HG02852 (cell line): ENCODE results near the gene VEZT.

Source experiments
- ATAC-seq: cut with Tn5 transposase; IDR thresholded peaks from one replicate; pipeline ENCODE4 v1.9.1; 2021; ENCODE audit warnings: mild to moderate bottlenecking, moderate library complexity; ENCODE audit not compliant: unreplicated experiment

The VEZT gene

DNA sequence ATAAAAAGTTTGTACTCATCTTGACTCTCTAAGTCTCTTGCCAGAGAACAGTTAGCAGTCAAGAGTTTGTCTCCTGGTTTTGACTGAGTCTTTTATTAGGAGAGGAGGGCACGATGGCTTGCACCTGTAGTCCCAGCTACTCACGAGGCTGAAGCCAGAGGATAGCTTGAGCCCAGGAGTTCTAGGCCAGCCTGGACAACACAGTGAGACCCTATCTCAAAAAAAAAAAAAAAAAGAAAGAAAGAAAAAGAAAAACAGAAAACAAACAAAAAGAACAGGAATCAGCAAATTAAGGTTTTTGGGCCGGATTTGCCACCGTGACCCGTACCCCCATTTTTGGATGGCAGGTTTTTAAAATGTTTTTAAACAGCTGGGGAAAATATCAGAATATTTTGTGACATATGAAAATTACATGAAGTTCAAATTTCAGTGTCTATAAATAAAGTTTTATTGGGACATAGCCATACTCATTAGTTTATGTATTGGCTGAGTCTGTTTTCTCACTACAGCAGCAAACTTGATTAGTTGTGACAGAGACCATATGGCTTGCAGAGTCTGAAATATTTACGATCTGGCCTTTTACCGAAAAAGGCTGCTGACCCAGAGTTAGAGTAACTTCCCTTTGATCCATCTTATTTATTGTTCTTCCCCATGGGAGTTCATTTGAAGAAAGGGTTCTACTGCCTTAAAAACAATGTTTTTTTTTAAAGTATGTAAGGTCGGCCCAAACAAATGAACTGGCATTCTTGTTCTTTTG lies 31.2 kb downstream of the VEZT start:
- ATAC-seq: no peak

DNA sequence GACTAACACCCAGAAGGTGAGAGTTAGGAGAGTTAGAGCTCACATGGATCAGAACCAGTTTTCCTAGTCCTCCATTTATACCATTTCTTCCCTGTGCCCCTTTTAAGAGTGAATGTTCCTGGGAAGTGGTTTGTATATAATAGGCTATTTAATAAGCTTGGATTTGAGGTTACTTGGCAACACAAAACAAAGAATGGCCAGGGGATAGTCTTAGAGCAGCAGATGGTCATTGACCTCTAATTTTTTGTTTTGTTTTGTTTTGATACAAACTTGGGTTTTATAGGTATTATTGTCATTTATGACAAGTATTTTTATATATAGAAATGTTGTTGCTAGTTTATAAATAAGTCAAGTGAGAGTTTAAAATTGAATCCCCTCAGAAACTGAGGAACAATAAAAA lies 35.8 kb downstream of the VEZT start:
- ATAC-seq: no peak

DNA sequence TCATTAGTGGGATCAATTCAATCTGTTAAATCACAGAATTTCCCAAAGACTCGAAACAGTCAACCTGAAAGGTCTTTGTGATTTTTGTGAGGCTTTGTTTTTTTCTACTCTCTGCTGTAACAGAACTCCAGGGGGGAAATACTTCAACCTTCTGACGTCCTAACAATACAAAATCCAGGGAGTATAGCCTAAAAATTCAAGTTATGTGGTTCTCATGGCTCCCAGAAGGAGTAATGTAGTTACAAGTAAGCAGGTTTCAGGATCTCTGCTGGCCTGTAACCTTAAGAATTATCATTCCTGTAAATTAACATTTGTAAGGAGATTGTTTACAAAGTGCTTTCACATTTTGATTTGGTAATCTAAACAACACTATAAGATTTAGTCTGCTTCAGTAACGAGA lies 39.9 kb downstream of the VEZT start:
- ATAC-seq: no peak

DNA sequence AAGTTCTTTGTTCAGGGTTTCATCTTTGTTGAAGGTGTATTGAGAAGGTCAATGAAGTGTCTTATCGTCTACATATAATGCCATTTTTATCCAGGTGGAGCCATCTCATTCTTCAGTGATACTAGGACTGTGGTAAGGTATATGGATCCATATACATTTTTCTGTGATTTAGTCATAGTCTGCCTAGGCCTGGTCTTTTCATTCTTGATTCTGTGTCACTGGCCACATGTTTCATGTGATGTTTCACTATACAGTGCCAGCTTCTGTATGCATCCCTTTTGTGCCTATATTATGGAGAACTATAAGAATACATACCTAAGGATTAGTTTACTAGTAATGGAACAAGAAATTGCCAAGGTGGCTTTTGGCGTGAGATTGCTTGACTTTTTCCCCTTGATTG lies 40.5 kb downstream of the VEZT start:
- ATAC-seq: no peak

DNA sequence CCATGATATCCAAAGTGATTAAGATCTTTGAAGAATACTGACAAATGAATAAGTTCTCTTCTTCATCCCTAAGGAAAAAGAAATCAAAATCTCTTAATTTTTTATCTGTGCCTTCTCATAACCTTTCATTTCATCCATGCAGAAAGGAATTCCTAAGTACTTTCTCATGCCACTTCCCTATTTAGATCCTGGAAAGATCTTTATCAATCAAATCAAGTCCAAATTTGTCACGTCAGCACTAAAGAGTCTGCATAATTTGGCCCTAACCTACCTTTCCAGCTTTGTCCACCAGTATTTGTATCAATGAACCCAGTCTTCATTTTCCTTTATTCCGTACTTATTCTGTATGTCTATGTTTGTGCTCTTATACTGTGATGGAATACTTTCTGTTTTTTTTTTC lies 41.2 kb downstream of the VEZT start:
- no peak for ATAC-seq

DNA sequence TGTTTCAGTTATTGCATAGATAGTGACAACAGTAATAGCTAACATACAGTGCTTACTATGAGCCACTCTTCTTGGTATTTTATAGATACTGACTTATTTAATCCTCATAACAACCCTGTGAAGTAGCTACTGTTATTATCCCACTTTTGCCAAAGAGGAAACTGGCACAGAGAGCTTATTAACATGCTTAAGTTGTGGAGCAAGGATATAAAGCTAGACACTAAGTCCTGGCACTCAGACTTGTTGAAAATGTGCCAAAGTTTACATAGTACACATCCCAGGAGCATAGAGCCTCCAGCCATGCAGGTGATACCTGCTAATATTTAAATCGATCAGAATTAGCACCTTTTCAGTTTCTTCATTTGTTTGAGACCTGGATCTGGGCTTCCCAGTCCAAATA lies 41.8 kb downstream of the VEZT start:
- no peak for ATAC-seq

DNA sequence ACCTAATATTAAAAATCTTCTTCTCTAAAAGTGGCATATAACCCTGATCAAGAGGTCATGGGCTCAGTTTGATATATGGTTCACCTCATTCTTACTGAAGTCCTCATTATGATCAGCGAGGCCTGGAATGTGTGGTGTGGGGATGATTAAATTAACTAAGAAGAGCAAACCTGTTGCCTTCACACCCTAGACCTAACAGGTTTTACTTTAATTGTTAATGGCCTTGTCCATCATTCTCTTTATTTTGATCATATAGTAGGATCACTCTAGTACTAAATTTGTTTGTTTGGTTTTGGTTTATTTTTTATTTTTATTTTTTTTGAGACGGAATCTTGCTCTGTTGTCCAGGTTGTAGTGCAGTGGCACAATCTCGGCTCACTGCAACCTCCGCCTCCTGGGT lies 43.5 kb downstream of the VEZT start:
- no peak for ATAC-seq

DNA sequence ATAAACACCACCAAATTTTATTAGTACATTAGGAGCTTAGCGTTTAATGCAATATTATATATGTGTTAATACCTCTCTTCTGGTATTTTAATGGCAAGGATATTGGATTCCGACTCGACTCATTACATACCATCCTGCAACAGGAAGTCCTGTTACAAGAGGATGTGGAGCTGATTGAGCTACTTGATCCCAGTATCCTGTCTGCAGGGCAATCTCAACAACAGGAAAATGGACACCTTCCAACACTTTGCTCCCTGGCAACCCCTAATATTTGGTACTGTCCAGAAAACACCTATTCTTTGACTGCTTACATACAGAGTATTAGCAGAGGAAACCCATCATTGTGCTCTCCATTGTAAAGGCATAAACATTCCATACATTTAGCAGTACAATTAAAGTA lies 45.2 kb downstream of the VEZT start:
- no peak for ATAC-seq

DNA sequence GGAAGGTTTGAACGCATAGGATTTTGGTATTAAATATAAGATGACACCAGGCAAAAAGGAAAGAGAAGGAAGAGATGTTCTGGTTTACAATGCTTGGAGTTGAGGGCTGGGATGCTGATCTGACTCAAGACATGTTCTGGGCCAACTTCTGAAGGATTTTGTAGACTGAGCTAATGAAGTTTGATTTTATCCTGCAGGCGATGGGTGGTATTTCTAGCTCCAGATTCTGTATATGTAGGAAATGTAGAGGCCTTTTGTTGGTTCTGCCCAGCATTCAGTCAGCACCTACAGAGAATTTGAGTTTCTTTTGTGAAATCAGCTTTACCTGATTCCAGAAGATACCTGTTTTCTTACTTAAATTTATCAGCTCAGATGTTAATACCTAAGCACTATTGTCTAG lies 48.2 kb downstream of the VEZT start:
- ATAC-seq: no peak

DNA sequence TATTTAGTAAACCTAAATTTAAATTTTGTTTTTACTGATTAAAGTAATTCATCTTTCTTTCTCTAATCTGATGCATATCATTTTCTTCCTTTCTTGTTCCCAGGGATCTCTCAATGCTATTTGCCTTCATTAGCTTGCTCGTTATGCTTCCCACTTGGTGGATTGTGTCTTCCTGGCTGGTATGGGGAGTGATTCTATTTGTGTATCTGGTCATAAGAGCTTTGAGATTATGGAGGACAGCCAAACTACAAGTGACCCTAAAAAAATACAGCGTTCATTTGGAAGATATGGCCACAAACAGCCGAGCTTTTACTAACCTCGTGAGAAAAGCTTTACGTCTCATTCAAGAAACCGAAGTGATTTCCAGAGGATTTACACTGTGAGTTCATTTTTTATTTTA lies 48.6 kb downstream of the VEZT start:
- no peak for ATAC-seq

DNA sequence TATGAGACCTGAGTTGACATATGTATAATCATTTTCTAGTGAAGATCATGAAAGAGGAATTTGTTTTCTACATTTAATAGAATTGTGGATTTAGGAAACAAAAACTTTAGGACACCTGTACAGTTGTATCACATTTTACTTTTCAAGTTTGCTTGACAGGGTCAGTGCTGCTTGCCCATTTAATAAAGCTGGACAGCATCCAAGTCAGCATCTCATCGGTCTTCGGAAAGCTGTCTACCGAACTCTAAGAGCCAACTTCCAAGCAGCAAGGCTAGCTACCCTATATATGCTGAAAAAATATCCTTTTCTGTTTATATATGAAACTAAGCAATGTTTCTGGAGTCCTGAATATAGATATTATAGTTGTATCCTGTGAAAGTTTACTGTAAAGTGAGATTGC lies 52.3 kb downstream of the VEZT start:
- ATAC-seq: no peak

DNA sequence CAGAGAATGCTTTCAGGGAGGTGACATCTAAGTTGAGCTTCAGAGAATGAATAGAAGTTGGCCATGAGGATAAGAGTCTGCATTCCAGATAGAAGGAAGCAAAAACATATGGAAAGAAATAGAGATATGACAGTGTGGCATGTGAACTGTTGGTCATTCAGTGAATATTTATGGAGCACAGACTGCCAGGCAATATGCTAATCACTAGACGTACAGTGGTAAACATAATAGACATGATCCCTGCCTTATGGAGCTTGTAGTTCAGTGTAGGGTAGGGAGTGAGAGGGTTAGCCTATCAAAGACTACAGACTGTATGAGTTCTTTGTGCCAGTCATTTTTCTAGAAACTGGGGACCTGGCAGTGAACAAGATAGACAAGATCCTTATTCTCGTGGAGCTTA lies 53.9 kb downstream of the VEZT start:
- no peak for ATAC-seq

DNA sequence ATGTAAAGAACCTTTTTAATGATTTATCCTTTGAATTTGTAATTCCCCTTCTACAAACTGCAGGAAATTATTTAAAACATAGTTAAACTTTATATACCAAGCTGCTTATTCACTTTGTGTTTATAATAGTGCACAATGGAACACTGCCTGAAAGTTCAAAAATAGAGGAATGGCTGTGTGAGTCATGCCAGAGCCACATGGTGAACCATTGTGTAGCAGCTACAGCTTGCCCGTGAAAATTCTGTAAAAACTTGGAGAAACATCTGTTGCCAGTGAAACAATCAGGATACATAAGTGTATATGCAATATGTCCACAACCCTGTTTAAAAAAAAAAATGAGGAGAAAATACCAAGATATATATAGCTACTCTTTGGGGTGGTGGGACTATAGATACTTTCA lies 59.5 kb downstream of the VEZT start:
- ATAC-seq: no peak

DNA sequence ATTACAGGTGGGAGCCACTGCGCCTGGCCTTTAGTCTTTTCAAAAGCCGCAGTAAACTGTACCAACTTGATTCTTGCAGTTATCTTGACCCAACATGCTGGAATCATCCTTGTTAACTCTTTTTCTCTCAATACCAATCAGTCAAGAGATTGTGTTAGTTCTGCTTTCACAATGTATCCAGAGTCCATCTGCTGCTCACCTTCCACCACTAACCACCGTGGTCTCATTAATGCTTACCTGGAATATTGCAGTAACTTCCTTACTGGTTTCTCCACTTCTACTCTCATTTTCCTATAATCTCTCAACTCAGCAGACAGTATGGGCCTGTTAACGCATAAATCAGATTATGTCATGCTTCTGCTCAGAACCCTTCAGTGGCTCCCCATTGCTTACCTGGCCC lies 62.2 kb downstream of the VEZT start:
- no peak for ATAC-seq

DNA sequence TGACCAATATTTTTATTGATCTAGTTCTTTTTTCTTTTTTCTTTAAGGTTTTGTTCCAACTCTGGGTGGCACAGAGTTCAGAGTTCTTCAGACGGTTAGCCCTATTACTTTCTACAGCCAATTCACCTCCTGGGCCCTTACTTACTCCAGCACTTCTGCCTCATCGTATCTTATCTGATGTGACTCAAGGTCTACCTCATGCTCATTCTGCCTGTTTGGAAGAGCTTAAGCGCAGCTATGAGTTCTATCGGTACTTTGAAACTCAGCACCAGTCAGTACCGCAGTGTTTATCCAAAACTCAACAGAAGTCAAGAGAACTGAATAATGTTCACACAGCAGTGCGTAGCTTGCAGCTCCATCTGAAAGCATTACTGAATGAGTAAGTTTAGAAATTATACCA lies 64.7 kb downstream of the VEZT start:
- ATAC-seq: no peak

DNA sequence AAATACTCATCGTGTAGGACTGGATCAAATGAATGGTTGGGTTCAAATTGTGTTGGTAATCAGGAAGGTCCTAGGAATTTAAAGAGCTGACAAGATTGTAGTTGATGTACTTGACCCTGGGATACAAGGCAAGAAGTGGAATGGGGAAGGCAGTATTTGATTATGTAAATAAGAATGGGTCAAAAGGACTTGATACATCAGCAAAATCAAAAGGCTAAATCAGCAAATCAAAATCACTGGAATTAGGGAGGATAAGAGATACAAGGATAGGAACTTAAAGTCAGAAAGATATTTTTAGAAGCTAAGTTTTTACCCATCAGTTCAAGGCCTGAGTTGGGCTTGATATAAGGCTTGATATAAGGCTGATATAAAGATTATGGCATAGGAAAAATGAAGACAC lies 65.8 kb downstream of the VEZT start:
- no peak for ATAC-seq

DNA sequence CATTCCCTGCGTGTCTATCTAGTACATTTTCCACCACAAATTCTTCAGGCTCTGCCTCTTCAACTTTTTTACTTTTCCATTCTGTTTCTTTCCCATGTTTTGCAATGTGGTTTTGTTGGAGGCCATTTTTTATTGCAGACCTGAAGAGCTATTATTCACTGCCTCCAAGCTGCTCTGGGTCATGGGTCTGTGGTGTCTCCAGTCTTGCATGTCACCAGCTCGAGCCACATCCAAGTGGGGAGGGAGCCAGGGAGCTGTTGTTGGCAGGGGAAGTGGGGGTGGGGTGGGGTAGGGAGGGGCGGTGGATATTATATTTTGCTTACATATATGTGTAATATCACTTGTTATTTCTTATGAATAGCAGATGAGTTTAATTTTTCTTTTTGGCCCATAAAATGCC lies 69.1 kb downstream of the VEZT start:
- ATAC-seq: no peak

DNA sequence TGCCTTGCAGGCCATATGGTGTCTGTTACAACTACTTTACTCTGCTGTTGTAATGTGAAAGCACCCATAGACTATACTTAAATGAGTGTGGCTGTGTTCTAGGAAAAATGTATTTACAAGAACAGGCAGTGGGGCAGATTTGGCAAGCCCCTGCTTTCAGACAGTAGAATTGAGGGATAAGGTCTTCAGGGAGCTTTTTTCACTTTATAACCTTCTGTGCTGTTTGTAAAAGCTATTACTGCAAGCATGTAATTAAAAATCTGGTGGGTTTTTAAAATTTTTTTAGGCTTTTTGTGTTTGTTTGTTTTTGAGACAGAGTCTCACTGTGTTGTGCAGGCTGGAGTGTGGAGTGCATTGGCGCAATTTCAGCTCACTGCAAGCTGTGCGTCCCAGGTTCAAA lies 73.9 kb downstream of the VEZT start:
- no peak for ATAC-seq

DNA sequence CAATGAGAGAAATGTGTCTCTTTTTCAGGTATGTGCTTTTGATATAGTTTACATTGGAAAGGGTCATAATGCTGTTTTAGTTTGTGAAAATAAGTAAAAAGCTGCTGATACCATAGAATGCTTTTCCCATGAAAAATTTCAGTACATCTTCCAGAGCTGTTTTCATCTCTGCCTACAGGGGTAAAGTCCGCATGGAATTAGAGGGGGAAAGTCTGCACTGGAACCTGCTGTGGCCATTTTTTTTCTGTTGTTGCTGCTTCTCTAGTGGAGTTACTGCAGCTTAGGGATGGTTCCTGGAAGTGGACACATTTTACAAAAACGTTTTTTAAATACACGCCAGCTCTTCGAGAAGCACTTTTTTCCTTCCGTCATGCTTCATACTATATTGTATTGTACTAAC lies 81.3 kb downstream of the VEZT start:
- no peak for ATAC-seq

DNA sequence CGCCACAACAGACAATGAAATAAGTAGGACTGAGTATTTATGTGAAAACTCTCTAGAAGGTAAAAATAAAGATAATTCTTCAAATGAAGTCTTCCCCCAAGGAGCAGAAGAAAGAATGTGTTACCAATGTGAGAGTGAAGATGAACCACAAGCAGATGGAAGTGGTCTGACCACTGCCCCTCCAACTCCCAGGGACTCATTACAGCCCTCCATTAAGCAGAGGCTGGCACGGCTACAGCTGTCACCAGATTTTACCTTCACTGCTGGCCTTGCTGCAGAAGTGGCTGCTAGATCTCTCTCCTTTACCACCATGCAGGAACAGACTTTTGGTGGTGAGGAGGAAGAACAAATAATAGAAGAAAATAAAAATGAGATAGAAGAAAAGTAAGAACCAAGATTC lies 82.7 kb downstream of the VEZT start:
- ATAC-seq: no peak

DNA sequence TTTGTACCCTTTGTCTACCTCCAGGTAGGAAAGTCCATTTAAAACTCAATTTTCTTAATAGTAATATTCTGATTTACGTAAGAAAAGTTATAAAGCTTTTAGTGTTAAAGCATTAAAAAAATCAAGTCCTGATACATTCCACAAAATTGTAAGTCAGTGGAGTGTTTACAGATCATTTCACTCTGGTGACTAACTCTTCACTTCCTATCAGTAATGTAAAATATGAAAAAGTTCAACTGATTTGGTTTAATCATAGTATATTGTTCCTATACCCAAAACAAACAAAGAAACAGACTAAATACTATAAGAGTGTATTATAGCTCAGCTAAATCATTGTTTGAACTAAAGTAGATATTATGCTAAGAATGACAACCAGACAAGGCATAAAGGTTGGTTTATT lies 85.9 kb downstream of the VEZT start:
- no peak for ATAC-seq

DNA sequence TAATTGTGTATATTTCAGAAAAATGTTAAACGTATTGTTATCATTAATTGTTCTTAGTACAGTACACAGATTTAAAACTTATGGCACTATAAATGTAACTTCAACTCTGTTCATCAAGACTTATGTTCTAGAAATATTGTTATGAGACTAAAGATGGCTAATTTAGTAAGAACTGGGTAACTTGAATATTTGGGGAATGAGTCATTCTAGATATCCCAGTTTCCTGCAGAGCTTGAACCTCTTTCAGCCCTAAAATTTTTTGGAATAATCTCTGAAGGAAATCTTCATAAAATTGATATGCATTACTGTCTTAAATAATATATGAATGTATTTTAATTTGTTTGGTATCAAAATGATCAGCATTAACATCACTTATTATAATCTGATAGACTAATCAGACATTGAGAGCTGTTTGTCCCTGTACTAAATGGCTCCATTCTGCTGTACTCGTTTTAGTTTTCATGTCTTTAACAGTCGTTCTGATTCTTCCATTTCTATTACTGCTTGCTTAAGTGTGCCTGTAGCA lies 87.1 kb downstream of the VEZT start:
- ATAC-seq: no peak

DNA sequence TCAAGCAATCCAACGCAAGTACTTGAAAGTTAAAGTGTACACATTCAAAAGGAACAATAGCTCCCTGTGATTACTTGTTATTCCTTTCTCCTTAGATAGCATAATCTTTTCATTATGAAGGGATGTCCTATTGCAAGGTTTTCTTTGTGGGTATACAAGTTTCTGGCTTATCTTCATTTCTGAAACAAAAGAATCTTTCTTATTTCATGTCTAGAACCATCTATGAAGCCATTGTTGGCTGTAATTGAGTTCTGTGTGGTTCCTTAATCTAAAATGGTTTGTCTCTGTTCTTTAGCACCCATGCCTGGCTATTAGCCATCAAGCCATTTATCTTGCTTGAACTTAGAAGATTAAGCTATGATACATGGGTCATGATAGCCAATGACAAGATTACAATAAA lies 95.0 kb downstream of the VEZT start:
- ATAC-seq: no peak
